Testis (tissue), 3 donors: ENCODE data around the gene TUBGCP3. TPM values are rescaled to one million over a fixed set of nuclear protein-coding genes. Genes with fewer than 3 reads are reported as not detected.
A peak's percentile ranks its signal among the peaks of the same experiment; 100 is the strongest.

Source experiments
- DNase-seq: peaks from one replicate; pipeline ENCODE4 v3.0.0-alpha.2; 2019
- H3K27ac ChIP-seq, 2 donors: fragments of 200-600 bp; sonication (generic); one replicate each; pipeline ENCODE4 v1.5.1; 2019
- H3K27me3 ChIP-seq: fragments of 200-600 bp; sonication (generic); one replicate; pipeline ENCODE4 v1.5.1; 2019
- H3K36me3 ChIP-seq: fragments of 200-600 bp; sonication (generic); one replicate; pipeline ENCODE4 v1.5.1; 2017; ENCODE audit warnings: low read depth; ENCODE audit errors: missing control alignments
- H3K4me1 ChIP-seq: fragments of 200-600 bp; sonication (generic); one replicate; pipeline ENCODE4 v1.5.1; 2019
- H3K4me3 ChIP-seq, 2 donors: fragments of 200-600 bp; sonication (generic); one replicate each; pipeline ENCODE4 v1.5.1; 2017 to 2019
- H3K9me3 ChIP-seq: fragments of 200-600 bp; sonication (generic); one replicate; pipeline ENCODE4 v1.5.1; 2017
- POLR2A ChIP-seq: fragments of 450-650 bp; IDR thresholded peaks from one replicate; pipeline ENCODE4 v1.6.1; 2017; ENCODE audit warnings: antibody characterized with exemption, mild to moderate bottlenecking, moderate library complexity
- WGBS, 2 donors: methylation state at CpG; one replicate each; pipeline ENCODE4 v1.1.5; 2018; 5-methylcytosine and 5-hydroxymethylcytosine counted together
- intact Hi-C: fragments of 100-400 bp; cut with DNase I; formaldehyde crosslinking; loops from one replicate; pipeline ENCODE4 v1.15.1; 2023; ENCODE audit warnings: low total_unique reads
- polyA plus RNA-seq: library from polyadenylated mRNA; stranded (reverse); fragments of 350-450 nt; fragmentation: Illumina TruSeq; extraction: RNeasy Lipid Tissue Mini Kit (QIAGEN cat#74804); gene quantifications from one replicate; pipeline ENCODE4 v1.2.3, GENCODE V29; 2014; ENCODE audit warnings: low read depth, low replicate concordance; ENCODE audit not compliant: insufficient read depth
- total RNA-seq, 2 donors: library from RNA; depleted of rRNA; stranded (reverse); fragments of >200 nt; gene quantifications; one replicate each; pipeline ENCODE4 v1.2.3, GENCODE V29; 2016
- TF ChIP-seq, protein P1 (sequence below), 3 experiments: fragments of 450-650 bp in 2 of 3; fragments of 200-600 bp in 1 of 3; sonication (generic) in 1 of 3; IDR thresholded peaks; one replicate each; pipeline ENCODE4 v1.5.1; 2016 to 2019; ENCODE audit warnings: antibody characterized with exemption in 3 of 3, mild to moderate bottlenecking in 2 of 3, moderate library complexity in 1 of 3

The TUBGCP3 gene
- total and polyA plus RNA-seq, 3 donors from 2014 or later, result 42.4 to 53.1 (median 53.1) TPM

- DNase-seq, result no peak
- intact Hi-C loops, result no loop called here
- Histone ChIP-seq H3K4me3 (no peak overlapping the region), H3K4me1 (no peaks in the 10 kb centered on the region), H3K27ac (no peak overlapping the region), H3K9me3 (no peaks in the 10 kb centered on the region), H3K27me3 (no peaks in the 10 kb centered on the region), H3K36me3 (no peaks in the 10 kb centered on the region)
- TF ChIP-seq POLR2A, result no peak
- TF ChIP-seq, protein P1, sequence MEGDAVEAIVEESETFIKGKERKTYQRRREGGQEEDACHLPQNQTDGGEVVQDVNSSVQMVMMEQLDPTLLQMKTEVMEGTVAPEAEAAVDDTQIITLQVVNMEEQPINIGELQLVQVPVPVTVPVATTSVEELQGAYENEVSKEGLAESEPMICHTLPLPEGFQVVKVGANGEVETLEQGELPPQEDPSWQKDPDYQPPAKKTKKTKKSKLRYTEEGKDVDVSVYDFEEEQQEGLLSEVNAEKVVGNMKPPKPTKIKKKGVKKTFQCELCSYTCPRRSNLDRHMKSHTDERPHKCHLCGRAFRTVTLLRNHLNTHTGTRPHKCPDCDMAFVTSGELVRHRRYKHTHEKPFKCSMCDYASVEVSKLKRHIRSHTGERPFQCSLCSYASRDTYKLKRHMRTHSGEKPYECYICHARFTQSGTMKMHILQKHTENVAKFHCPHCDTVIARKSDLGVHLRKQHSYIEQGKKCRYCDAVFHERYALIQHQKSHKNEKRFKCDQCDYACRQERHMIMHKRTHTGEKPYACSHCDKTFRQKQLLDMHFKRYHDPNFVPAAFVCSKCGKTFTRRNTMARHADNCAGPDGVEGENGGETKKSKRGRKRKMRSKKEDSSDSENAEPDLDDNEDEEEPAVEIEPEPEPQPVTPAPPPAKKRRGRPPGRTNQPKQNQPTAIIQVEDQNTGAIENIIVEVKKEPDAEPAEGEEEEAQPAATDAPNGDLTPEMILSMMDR (IDR thresholded peaks at IDR 0.05), result no peak
- WGBS, 2 donors, result 86 to 87% methylated on average over 16 to 17 of the region's 17 CpGs
Measured at GRCh38 chr13:112623051-112623711, 35.2 kb upstream of the TUBGCP3 start.

- Histone ChIP-seq H3K27ac (no peak overlapping the region), H3K9me3 (no peaks in the 10 kb centered on the region), H3K4me1 (no peaks in the 10 kb centered on the region), H3K36me3 (no peaks in the 10 kb centered on the region), H3K4me3 (no peak overlapping the region), H3K27me3 (no peaks in the 10 kb centered on the region)
- WGBS, 2 donors, result 80 to 85% methylated on average over 6 to 7 of the region's 7 CpGs
- no peak for DNase-seq
- TF ChIP-seq, protein P1 (IDR thresholded peaks at IDR 0.05), result no peak
- TF ChIP-seq POLR2A, result no peak
- intact Hi-C loops, result no loop called here
Measured at GRCh38 chr13:112622375-112622774, 34.4 kb upstream of the TUBGCP3 start.

DNA sequence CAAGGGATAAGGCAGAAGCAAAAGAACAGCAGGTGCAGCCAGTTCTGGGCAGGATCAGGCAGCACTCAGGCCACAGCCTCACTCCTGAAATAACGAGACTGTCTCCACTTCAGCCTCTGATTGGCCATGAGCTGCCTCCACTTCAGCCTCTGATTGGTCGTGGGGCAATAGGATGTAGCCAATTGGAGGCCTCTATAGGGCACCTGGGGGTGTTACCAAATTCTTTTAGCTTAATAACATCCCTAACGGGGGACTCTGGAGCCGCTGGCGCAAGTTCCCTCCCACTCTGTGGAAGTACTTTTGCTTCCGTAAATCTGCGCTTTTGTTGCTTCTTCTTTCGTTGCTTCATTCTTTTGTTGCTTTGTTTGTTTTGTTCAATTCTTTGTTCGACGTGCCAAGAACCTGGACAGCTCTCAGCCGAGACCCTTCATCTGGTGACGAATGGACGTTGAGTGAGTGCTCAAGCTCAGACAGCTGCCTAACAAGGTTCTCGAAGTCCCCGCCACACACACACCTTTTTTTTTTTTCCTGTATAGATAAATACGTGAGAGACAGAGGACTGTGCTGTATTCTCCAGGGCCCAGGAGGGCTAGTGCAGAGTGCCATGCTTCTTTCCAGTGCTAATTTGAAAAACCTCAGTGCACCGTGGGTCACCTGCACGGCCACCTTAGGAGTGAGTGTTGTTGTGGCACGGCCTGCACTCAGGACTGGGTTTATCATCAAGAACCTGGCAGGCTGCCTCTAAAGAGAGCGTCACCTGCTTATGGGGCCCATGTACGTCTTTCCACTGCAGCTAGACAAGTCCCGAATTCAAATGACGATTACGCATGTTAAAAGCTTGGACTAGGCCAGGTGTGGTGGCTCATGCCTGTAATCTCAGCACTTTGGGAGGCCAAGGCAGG lies 32.0 kb upstream of the TUBGCP3 start:
- Histone ChIP-seq H3K27ac (no peak overlapping the region), H3K4me3 (no peak overlapping the region), H3K36me3 (no peaks in the 10 kb centered on the region), H3K9me3 (no peaks in the 10 kb centered on the region), H3K27me3 (no peaks in the 10 kb centered on the region), H3K4me1 (no peaks in the 10 kb centered on the region)
- TF ChIP-seq, protein P1 (IDR thresholded peaks at IDR 0.05), result no peak
- no peak for TF ChIP-seq POLR2A
- DNase-seq, result peak; percentile 48
- intact Hi-C loops, result no loop called here
- WGBS, 2 donors, result 36 to 47% methylated on average over 24 of the region's 24 CpGs

- no peak overlapping the region for H3K4me3 ChIP-seq
- TF ChIP-seq POLR2A, result no peak
- TF ChIP-seq, protein P1 (IDR thresholded peaks at IDR 0.05), result no peak
- intact Hi-C loops, result no loop called here
- H3K4me1 ChIP-seq, result no peaks in the 10 kb centered on the region
- WGBS, 2 donors, result 92% methylated on average over 12 of the region's 12 CpGs
- no peak for DNase-seq
- no peak overlapping the region for H3K27ac ChIP-seq
- H3K9me3 ChIP-seq, result no peaks in the 10 kb centered on the region
- H3K36me3 ChIP-seq, result no peaks in the 10 kb centered on the region
- H3K27me3 ChIP-seq, result no peaks in the 10 kb centered on the region
Measured at GRCh38 chr13:112618501-112618900, 30.5 kb upstream of the TUBGCP3 start.
